Measurements from ENCODE around the gene HMG20A.

Gene HMG20A

DNA sequence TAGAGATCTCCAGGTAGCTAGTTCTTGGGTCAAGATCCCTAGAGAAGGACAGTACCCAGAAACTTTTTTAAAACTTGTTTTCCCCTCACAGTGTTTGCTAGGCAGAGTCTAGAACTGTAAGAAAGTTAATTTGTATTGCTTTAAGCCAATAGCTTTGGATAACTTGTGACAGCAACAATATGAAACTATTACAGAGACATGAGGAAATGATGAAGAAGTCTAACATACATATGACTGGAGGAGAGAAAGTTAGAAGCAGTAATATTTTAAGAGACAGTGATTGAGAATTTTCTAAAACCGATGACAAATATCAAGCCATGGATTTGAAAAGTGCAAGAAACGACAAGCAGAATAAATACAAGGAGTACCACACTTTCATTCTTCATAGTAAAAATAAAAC lies 10.0 kb downstream of the HMG20A start:
- no peak for DNase-seq (ENCODE audit: extremely low spot score)
- POLR2A ChIA-PET: interaction anchor here (1.0 kb wide), 1 partner anchor 10 kb away, joined by 3 read pairs; the partner anchor contains the start of gene HMG20A
- CTCF ChIA-PET: no interaction called here
- no peak for TF ChIP-seq NFRKB (IDR thresholded peaks at IDR 0.05)
- TF ChIP-seq BHLHE40 (IDR thresholded peaks at IDR 0.05; ENCODE audit: borderline replicate concordance): no peak

GRCh38 chr15:77436822-77437221 lies 16.1 kb downstream of the HMG20A start:
- ChIA-PET CTCF (no interaction called here), POLR2A (no interaction called here)
- no peak for DNase-seq (ENCODE audit: extremely low spot score)
- TF ChIP-seq FOXM1 (IDR thresholded peaks at IDR 0.05; ENCODE audit: borderline replicate concordance) (no peak), ELF4 (IDR thresholded peaks at IDR 0.05) (no peak), ARNT (IDR thresholded peaks at IDR 0.05) (no peak), FOXA1 (IDR thresholded peaks at IDR 0.05) (no peak), FOXK2 (IDR thresholded peaks at IDR 0.05) (no peak), TARDBP (IDR thresholded peaks at IDR 0.05) (no peak), HDGF (IDR thresholded peaks at IDR 0.05; ENCODE audit: borderline replicate concordance) (no peak), NFRKB (IDR thresholded peaks at IDR 0.05) (no peak), SP1 (IDR thresholded peaks at IDR 0.05) (no peak), SUZ12 (IDR thresholded peaks at IDR 0.05) (no peak), L3MBTL2 (conservative IDR thresholded peaks at IDR 0.05) (no peak), ZNF384 (IDR thresholded peaks at IDR 0.05) (no peak), LEF1 (IDR thresholded peaks at IDR 0.05; ENCODE audit: borderline replicate concordance) (no peak), BHLHE40 (IDR thresholded peaks at IDR 0.05; ENCODE audit: borderline replicate concordance) (no peak), CTBP1 (IDR thresholded peaks at IDR 0.05; ENCODE audit: borderline replicate concordance) (no peak)
- TF ChIP-seq, protein P1, sequence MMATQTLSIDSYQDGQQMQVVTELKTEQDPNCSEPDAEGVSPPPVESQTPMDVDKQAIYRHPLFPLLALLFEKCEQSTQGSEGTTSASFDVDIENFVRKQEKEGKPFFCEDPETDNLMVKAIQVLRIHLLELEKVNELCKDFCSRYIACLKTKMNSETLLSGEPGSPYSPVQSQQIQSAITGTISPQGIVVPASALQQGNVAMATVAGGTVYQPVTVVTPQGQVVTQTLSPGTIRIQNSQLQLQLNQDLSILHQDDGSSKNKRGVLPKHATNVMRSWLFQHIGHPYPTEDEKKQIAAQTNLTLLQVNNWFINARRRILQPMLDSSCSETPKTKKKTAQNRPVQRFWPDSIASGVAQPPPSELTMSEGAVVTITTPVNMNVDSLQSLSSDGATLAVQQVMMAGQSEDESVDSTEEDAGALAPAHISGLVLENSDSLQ (IDR thresholded peaks at IDR 0.05): no peak

DNA sequence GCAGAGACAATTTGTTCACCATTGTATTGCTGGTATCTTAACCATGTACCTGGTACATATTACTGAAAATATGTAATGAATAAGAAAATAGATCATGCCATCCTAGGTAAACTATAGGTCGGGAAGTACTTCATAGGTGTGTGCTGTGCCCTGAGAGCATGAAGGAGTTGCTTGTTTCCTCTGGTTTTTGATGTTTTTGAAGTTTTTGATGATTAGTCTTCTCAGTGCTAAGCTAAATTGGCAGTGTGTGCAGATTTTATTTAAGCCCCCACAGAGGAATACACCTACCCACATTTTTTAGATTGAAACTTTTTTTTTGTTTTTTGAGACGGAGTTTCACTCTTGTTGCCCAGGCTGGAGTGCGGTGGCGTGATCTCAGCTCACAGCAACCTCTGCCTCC lies 16.6 kb downstream of the HMG20A start:
- ChIA-PET POLR2A (no interaction called here), CTCF (no interaction called here)
- TF ChIP-seq FOXM1 (IDR thresholded peaks at IDR 0.05; ENCODE audit: borderline replicate concordance) (no peak), NFRKB (IDR thresholded peaks at IDR 0.05) (no peak)
- TF ChIP-seq, protein P1 (IDR thresholded peaks at IDR 0.05): no peak
- no peak for DNase-seq (ENCODE audit: extremely low spot score)

GRCh38 chr15:77440378-77440999 lies 19.8 kb downstream of the HMG20A start:
- DNase-seq (ENCODE audit: extremely low spot score): no peak
- ChIA-PET CTCF (no interaction called here), POLR2A (interaction anchor here (1.0 kb wide), 1 partner anchor 103 kb away, joined by 4 read pairs; no protein-coding TSS in a partner anchor)
- TF ChIP-seq CTBP1 (IDR thresholded peaks at IDR 0.05; ENCODE audit: borderline replicate concordance) (no peak), LEF1 (IDR thresholded peaks at IDR 0.05; ENCODE audit: borderline replicate concordance) (no peak), ELF4 (IDR thresholded peaks at IDR 0.05) (no peak), HDGF (IDR thresholded peaks at IDR 0.05; ENCODE audit: borderline replicate concordance) (no peak), ZNF384 (IDR thresholded peaks at IDR 0.05) (no peak), SUZ12 (IDR thresholded peaks at IDR 0.05) (no peak), BHLHE40 (IDR thresholded peaks at IDR 0.05; ENCODE audit: borderline replicate concordance) (no peak), ARNT (IDR thresholded peaks at IDR 0.05) (no peak), SP1 (IDR thresholded peaks at IDR 0.05) (no peak), TARDBP (IDR thresholded peaks at IDR 0.05) (no peak), FOXK2 (IDR thresholded peaks at IDR 0.05) (no peak), FOXA1 (IDR thresholded peaks at IDR 0.05) (no peak), FOXM1 (IDR thresholded peaks at IDR 0.05; ENCODE audit: borderline replicate concordance) (no peak), L3MBTL2 (conservative IDR thresholded peaks at IDR 0.05) (no peak), NFRKB (IDR thresholded peaks at IDR 0.05) (no peak)
- TF ChIP-seq, protein P1 (IDR thresholded peaks at IDR 0.05): no peak; the same call in 1 of the 2 replicates

DNA sequence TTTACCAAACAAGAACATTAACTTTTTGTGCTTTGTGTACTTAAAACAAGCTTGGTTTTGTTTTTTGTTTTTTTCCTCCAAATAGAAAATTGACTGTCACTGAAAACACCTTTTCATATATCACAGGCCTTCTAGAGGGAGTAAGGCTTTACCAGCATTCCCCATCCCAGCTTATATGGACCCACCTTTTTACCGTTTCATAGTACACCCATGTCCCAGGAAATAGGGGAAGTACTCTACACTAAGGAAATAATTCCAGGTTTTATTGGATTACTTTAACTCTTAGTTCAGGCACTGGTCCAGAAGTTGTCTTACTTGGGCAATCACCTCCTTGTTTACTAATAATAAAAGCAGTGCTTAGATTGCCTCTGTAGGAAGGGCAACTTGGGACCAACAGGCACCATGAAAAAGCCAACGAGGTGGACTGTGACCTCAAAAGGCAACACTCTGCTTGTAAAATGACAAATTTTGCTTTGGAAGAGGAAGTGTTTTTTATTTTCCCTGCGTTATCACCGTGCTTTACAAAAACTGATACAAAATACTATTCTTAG lies 26.2 kb downstream of the HMG20A start:
- TF ChIP-seq LEF1 (IDR thresholded peaks at IDR 0.05; ENCODE audit: borderline replicate concordance) (no peak), FOXA1 (IDR thresholded peaks at IDR 0.05) (no peak), HDGF (IDR thresholded peaks at IDR 0.05; ENCODE audit: borderline replicate concordance) (no peak), ZNF384 (IDR thresholded peaks at IDR 0.05) (no peak), FOXK2 (IDR thresholded peaks at IDR 0.05) (no peak), NFRKB (IDR thresholded peaks at IDR 0.05) (no peak), SP1 (IDR thresholded peaks at IDR 0.05) (no peak), CTBP1 (IDR thresholded peaks at IDR 0.05; ENCODE audit: borderline replicate concordance) (no peak), TARDBP (IDR thresholded peaks at IDR 0.05) (no peak), BHLHE40 (IDR thresholded peaks at IDR 0.05; ENCODE audit: borderline replicate concordance) (no peak), FOXM1 (IDR thresholded peaks at IDR 0.05; ENCODE audit: borderline replicate concordance) (no peak), ARNT (IDR thresholded peaks at IDR 0.05) (no peak), ELF4 (IDR thresholded peaks at IDR 0.05) (no peak)
- TF ChIP-seq, protein P1 (IDR thresholded peaks at IDR 0.05): no peak
- no peak for DNase-seq (ENCODE audit: extremely low spot score)
- ChIA-PET CTCF (interaction anchor here (0.6 kb wide), 1 partner anchor 579 kb away, joined by 3 read pairs; no protein-coding TSS in a partner anchor), POLR2A (no interaction called here)

Measured in HEK293T (cell line).